ENCODE measurements around the gene GLE1.

GLE1 gene

GRCh38 chr9:128540634-128541360 is 36.3 kb downstream of the GLE1 start:
- Histone ChIP-seq H3K4me1 (ENCODE audit: insufficient read depth, low read length, poor library complexity, severe bottlenecking) (no peaks in the 10 kb centered on the region), H3K79me2 (ENCODE audit: insufficient read depth, low read length) (no peaks in the 10 kb centered on the region), H4K20me1 (ENCODE audit: insufficient read depth, low read length, poor library complexity, severe bottlenecking) (no peaks in the 10 kb centered on the region), H3K9me2 (replicated peaks; ENCODE audit: low read depth, low read length) (no peaks in the 10 kb centered on the region), H3K27me3 (ENCODE audit: insufficient read depth, low read length, poor library complexity, severe bottlenecking) (no peaks in the 10 kb centered on the region), H3K9me3 (ENCODE audit: insufficient read depth, low read depth, low read length) (no peaks in the 10 kb centered on the region), H3K4me2 (ENCODE audit: low read depth, low read length, poor library complexity, severe bottlenecking) (no peak overlapping the region), H3K9ac (ENCODE audit: low read depth, low read length, poor library complexity, severe bottlenecking) (no peak overlapping the region), H3K4me3 (ENCODE audit: low read length, poor library complexity, severe bottlenecking) (no peak overlapping the region), H3K36me3 (ENCODE audit: insufficient read depth, low read length) (peaks cover 57% of the 10 kb centered on the region; the same call in 1 of the 2 replicates), H2AFZ (ENCODE audit: low read length) (no peak overlapping the region), H3F3A (ENCODE audit: low read depth) (no peaks in the 10 kb centered on the region)
- TF ChIP-seq, protein P1, sequence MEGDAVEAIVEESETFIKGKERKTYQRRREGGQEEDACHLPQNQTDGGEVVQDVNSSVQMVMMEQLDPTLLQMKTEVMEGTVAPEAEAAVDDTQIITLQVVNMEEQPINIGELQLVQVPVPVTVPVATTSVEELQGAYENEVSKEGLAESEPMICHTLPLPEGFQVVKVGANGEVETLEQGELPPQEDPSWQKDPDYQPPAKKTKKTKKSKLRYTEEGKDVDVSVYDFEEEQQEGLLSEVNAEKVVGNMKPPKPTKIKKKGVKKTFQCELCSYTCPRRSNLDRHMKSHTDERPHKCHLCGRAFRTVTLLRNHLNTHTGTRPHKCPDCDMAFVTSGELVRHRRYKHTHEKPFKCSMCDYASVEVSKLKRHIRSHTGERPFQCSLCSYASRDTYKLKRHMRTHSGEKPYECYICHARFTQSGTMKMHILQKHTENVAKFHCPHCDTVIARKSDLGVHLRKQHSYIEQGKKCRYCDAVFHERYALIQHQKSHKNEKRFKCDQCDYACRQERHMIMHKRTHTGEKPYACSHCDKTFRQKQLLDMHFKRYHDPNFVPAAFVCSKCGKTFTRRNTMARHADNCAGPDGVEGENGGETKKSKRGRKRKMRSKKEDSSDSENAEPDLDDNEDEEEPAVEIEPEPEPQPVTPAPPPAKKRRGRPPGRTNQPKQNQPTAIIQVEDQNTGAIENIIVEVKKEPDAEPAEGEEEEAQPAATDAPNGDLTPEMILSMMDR (conservative IDR thresholded peaks at IDR 0.05; ENCODE audit: low read length), result no peak
- no peak for TF ChIP-seq EZH2phosphoT487 (IDR thresholded peaks at IDR 0.05; ENCODE audit: borderline replicate concordance)

DNA sequence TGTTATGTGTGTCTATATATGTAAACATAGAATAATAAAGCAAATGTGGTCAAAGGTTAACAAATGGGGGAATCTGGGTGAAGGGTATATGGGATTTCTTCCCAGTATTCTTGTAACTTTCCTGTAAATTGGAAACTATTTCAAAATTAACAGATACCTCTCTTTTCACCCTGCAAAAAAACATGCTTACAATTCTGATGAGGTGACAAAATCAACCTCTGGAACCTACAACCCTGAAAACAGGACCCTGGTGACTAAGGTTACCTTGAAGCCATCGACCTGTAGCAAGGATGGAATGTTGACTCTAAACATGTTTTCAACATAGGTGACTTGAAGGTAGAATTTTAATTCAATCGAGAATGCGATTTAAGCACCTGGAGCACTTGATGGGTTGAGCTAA is 42.0 kb downstream of the GLE1 start:
- H3K27me3 ChIP-seq (ENCODE audit: insufficient read depth, low read length, poor library complexity, severe bottlenecking), result no peaks in the 10 kb centered on the region
- H3K4me1 ChIP-seq (ENCODE audit: insufficient read depth, low read length, poor library complexity, severe bottlenecking), result peaks cover 5% of the 10 kb centered on the region
- H3K36me3 ChIP-seq (ENCODE audit: insufficient read depth, low read length), result peaks cover 9% of the 10 kb centered on the region; the same call in 1 of the 2 replicates
- H3F3A ChIP-seq (ENCODE audit: low read depth), result no peaks in the 10 kb centered on the region
- TF ChIP-seq EZH2phosphoT487 (IDR thresholded peaks at IDR 0.05; ENCODE audit: borderline replicate concordance), result no peak
- no peaks in the 10 kb centered on the region for H3K9me2 ChIP-seq (replicated peaks; ENCODE audit: low read depth, low read length)
- H3K9me3 ChIP-seq (ENCODE audit: insufficient read depth, low read depth, low read length), result no peaks in the 10 kb centered on the region
- 0 out of 2 replicates have a peak, but pooled peaks cover under 1% of the 10 kb centered on the region for H3K79me2 ChIP-seq (ENCODE audit: insufficient read depth, low read length)
- no peak overlapping the region for H3K4me2 ChIP-seq (ENCODE audit: low read depth, low read length, poor library complexity, severe bottlenecking)
- no peak overlapping the region for H3K4me3 ChIP-seq (ENCODE audit: low read length, poor library complexity, severe bottlenecking)
- no peak overlapping the region for H2AFZ ChIP-seq (ENCODE audit: low read length)
- H4K20me1 ChIP-seq (ENCODE audit: insufficient read depth, low read length, poor library complexity, severe bottlenecking), result no peaks in the 10 kb centered on the region
- no peak overlapping the region for H3K9ac ChIP-seq (ENCODE audit: low read depth, low read length, poor library complexity, severe bottlenecking)

DNA sequence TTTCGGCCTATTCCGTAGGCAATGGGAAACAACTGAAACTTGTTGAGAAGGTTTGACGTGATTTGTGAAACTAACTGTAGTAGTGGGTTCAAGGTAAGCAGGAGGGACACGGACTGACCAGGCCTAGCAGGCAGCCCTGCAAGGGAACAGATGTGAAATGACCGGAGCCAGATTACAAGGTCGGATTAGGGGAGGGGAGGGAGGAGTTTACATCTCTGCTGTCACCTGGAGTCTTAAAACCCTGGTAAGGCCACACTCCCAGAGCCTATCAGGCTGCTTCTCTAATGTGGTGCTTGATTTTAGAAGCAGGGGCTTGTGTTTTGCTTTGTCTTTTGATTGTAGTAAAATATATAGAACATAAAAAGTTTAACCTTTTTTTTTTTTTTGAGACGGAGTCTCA is 44.4 kb downstream of the GLE1 start:
- Histone ChIP-seq H3K79me2 (ENCODE audit: insufficient read depth, low read length) (peaks cover 18% of the 10 kb centered on the region), H3K9me2 (replicated peaks; ENCODE audit: low read depth, low read length) (no peaks in the 10 kb centered on the region), H3K36me3 (ENCODE audit: insufficient read depth, low read length) (no peaks in the 10 kb centered on the region), H3F3A (ENCODE audit: low read depth) (no peaks in the 10 kb centered on the region), H3K27me3 (ENCODE audit: insufficient read depth, low read length, poor library complexity, severe bottlenecking) (no peaks in the 10 kb centered on the region), H3K9me3 (ENCODE audit: insufficient read depth, low read depth, low read length) (no peaks in the 10 kb centered on the region), H3K4me3 (ENCODE audit: low read length, poor library complexity, severe bottlenecking) (no peak overlapping the region), H3K9ac (ENCODE audit: low read depth, low read length, poor library complexity, severe bottlenecking) (no peak overlapping the region), H3K4me1 (ENCODE audit: insufficient read depth, low read length, poor library complexity, severe bottlenecking) (peaks cover 17% of the 10 kb centered on the region), H4K20me1 (ENCODE audit: insufficient read depth, low read length, poor library complexity, severe bottlenecking) (peaks cover 5% of the 10 kb centered on the region), H2AFZ (ENCODE audit: low read length) (no peak overlapping the region), H3K4me2 (ENCODE audit: low read depth, low read length, poor library complexity, severe bottlenecking) (no peak overlapping the region)
- TF ChIP-seq, protein P1 (conservative IDR thresholded peaks at IDR 0.05; ENCODE audit: low read length), result no peak
- TF ChIP-seq EZH2phosphoT487 (IDR thresholded peaks at IDR 0.05; ENCODE audit: borderline replicate concordance), result no peak

DNA sequence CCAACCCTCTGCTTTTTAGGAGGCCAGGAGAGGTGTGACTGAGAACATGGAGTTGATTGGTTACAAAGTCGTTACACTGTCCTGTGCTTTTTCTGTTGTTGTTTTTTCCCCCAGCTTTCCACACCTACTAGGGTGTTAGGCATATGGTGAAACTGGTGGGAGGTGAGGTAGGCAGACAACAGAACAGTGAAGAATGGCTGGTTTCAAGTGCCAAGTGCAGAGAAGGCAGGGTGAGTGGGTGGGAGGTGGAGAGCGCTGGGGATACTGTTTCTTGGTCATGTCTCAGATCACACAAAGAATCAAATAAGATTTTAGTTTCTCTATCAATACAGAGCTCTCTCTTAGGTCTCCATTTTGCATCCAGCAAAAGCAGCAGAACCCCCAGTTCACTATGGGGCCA is 45.7 kb downstream of the GLE1 start:
- Histone ChIP-seq H3K4me3 (ENCODE audit: low read length, poor library complexity, severe bottlenecking) (no peak overlapping the region), H3K9me2 (replicated peaks; ENCODE audit: low read depth, low read length) (no peaks in the 10 kb centered on the region), H2AFZ (ENCODE audit: low read length) (no peak overlapping the region), H3K36me3 (ENCODE audit: insufficient read depth, low read length) (no peaks in the 10 kb centered on the region), H3K79me2 (ENCODE audit: insufficient read depth, low read length) (peaks cover 31% of the 10 kb centered on the region), H3K27me3 (ENCODE audit: insufficient read depth, low read length, poor library complexity, severe bottlenecking) (no peaks in the 10 kb centered on the region), H3K4me1 (ENCODE audit: insufficient read depth, low read length, poor library complexity, severe bottlenecking) (peaks cover 31% of the 10 kb centered on the region), H3K4me2 (ENCODE audit: low read depth, low read length, poor library complexity, severe bottlenecking) (peak overlapping the region; percentile 88), H3K9me3 (ENCODE audit: insufficient read depth, low read depth, low read length) (no peaks in the 10 kb centered on the region), H3K9ac (ENCODE audit: low read depth, low read length, poor library complexity, severe bottlenecking) (peak overlapping the region; percentile 72), H4K20me1 (ENCODE audit: insufficient read depth, low read length, poor library complexity, severe bottlenecking) (peaks cover 19% of the 10 kb centered on the region), H3F3A (ENCODE audit: low read depth) (no peaks in the 10 kb centered on the region)
- no peak for TF ChIP-seq EZH2phosphoT487 (IDR thresholded peaks at IDR 0.05; ENCODE audit: borderline replicate concordance)
- TF ChIP-seq, protein P1 (conservative IDR thresholded peaks at IDR 0.05; ENCODE audit: low read length), result no peak
